Activated CD4-positive, alpha-beta T cell treated with anti-CD3 and anti-CD28 coated beads, Interleukin-2, amount 50 U/mL, for 1 hour (primary cell): Measurements from ENCODE around the gene FNDC3B.

Source experiments
- DNase-seq: peaks from one replicate; pipeline ENCODE4 v3.0.0-alpha.2; 2020

FNDC3B gene

DNA sequence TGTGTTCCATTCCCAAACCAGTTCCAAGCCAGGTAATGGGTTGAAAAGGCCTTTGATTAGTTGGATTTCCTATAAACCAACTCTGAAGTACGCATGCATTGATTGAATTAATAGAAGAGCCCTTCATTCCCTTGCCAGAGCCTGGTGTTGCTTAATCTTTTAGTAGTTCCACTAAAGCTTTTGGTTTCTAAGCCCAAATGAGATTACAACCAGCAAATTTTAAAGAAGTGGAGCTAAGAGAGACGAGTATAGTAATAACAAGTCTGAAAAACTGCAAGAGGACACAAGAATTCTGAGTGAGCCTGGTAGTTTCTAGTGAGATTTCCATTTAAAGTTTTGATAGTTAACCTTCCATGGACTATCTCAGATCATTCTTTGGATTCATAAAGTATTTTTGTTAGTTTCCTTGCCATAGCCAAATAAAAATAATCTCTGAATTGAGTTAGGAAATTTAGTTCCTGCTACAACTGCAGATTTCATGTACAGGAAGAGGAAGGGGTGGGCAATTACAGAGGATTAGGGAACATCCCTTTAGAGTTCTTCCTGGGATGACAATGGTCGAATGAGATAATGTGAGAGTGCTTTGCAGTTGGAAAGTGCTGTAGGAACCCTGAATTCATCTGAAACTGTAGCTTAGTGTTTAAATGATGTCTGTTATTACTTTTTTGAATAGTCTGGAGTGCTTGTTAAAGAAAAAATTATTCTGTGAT, 136.8 kb downstream of the FNDC3B start:
- DNase-seq, result no peak

DNA sequence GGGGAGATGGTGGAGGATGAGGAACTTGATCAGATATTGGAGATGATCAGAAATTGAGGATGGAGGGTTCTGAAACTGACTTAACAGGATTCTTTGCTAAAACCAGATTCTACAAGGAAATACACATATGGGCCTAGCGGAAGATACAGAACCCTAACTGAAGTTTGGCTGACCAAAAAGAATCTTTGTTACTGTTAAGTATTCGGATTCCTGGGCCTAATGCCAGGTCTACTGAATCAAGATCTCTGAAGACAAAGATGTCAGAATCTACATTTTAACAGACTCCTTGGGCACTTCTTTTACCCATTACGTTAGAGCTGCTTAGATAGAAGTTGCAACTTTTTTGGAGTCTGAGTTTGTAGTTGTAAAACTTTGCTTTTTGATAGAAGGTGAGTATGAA, 137.7 kb downstream of the FNDC3B start:
- no peak for DNase-seq

DNA sequence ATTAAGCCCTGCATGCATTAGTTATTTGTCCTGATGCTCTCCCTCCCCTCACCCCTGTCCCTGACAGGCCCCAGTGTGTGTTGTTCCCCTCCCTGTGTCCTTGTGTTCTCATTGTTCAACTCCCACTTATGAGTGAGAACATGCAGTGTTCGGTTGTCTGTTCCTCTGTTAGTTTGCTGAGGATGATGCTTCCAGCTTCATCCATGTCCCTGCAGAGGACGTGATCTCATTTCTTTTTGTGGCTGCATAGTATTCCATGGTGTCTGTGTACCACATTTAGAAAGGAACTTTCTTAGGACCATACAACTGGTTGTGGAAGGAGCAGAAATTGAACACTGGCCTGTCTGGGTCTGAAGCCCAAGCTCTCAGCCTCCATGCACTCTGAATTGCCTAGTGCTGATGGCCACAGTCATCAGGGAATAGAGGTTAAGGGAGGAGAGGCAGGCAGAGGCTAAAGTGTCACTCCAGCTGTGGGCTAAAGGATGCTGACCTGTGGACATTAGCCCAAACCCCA, 138.5 kb downstream of the FNDC3B start:
- no peak for DNase-seq

DNA sequence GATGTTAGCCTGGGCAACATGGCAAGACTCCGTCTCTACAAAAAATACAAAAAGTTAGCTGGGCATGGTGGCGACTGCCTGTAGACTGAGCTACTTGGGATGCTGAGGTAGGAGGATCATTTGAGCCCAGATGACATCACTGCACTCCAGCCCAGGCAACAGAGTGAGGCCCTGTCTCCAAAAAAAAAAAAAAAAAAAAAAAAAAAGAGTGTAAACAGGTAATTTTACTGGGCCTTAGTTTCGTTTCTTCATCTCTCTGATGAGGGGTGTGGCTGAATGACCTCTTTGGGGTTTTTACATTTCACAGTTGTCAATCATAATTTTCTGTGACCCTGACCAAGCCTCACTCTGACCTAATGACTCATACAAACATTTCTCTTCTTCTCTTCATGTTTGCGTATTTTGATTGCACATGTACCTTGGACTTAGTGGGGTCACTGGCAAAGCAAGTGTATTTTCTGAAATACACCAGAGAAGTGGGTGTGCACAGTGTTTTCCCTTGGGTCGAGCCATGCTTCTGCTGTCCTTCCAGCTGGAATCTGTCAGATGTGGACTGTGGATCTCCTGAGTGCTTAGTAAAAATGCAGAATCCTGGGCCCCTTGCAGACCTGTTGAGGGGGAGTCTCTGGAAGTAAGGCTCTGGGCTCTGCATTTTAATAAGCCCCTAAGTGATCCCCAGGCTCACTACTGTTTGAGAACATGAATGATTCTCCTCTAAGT, 140.5 kb downstream of the FNDC3B start:
- DNase-seq, result no peak

DNA sequence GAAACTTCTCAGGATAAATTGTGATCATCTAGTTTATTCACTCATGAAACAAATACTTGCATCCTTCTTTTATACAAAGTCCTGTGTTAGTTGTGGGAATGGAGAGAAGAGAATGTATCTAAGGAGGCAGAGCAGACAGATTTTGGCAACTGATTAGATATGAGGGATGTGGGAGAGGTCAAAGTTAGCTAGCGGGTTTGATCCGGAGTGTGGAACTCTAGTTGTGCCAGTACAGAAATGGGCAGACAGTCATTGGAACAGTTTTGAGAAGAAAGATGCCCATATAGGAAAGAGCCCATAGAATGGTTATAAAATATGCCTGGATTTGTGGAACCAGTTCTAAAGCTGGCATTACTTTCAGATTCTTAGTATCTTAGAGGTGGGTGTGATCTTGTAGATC, 141.1 kb downstream of the FNDC3B start:
- DNase-seq, result no peak

DNA sequence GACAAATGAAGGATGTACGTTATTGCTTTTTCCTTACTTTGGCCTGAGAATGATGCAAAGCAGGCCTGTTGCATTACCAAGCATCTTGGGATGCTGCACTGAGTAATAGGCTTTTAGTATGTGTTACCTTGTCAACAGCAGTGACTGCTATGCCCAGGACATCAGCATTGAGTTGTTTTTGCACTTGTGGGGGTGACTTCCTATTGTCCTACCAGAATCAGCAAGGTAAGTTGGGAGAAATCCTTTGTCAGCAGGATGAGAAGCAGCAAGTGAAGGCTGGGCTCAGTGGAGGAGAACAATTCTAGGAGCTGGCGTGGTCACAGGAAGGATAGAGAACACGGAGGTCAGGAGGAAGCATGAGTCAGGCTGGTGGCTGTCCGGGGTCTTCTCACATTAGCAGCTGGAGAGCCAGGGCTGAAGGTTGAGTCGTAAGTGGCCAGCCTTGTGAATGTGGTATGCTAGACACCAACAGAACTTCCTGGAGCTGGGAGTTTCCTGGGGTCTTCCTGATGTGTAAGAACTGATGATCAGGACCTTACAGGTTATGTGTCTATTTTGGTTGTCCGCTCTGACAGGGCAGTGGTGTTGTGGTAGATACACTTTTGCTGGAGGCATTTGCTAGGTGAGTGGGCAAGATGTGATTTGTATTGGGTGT, 142.7 kb downstream of the FNDC3B start:
- no peak for DNase-seq

DNA sequence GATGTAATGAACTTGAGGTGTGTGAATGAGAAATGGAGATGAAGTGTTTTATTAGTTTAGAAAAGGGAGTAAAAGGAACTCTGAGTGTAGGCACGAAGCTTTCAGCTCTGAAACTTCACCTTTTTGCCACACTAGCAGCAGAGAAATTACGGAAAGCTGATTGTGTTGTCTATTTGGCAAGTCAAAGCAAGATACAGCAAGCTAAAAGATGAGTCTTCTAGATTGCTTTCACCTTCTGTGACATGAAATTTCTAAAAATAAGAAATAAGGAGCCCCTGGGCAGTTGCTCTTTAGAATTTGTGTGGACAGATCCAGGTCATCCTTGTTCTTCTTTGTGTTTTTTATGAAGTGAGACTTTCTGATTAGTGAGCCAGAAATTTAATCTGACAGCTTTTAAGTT, 143.4 kb downstream of the FNDC3B start:
- DNase-seq, result no peak

DNA sequence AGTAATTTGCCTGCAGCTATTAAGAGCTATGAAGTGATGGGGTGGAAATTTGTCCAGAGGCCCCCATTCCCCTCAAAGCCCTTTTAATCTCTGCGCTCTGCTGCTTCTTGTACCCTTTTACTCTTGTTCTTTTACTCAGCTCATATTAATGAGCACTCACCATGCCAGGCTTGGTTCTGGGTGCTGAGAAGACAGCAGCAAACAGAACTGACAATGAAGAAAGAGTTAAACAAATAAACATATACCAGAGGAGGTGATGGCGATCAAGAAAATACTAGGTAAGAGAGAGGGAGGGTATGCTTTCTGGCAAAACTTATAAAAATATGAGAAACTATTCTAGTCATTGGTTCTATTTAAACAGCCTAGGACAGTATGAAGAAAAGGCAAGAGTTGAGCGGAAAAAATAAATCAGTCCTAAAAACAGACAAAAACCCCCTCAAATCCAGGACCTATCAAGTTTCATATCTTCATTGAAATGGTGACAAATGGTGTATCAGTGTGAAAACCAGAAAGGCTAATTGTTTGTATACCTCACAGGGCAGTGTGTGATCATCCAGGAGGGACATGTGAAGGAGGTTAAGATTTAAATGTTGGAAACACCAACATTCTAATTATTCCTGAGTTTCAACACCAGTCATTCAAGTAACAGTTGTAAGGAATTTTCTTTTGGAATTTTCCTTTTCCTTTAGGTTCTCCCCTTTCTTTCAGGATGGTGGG, 144.9 kb downstream of the FNDC3B start:
- DNase-seq, result no peak

DNA sequence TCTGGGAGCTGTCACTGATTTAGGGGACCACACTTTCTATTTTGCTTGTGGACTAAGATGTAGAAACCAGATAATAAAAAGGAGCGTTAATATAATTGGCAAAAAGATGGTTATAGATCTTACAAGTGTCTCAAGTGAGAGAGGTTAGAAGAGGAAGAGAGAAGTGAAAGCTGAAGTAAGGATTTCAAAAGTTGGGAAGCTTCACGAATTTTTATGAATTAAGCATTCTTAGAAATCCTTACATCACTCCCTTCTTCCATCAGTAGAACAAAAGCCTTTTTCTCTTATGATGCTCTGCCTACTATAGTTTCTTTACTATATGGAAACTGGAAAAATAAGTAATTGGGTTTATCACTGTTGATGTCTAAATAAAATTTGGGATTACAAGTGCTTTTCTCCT, 146.5 kb downstream of the FNDC3B start:
- no peak for DNase-seq

DNA sequence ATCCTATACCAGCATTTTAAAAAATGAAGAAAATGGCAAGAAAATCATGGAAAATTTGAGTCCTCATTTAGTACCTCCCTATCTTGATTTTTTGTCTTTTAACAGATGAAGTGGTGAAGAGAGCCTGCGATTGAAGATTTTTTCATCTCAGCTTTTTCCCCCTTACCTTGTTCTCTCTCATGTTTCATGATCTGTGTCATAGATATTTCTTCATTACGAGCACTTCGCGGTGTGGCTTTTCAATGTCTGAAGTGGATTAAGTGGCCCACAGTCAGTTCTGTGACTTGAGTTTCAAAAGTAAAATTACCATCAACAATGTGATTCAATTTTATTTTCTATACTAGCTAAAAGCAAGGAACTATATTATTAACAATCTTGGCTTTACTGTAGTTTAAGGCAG, 147.2 kb downstream of the FNDC3B start:
- DNase-seq, result no peak

DNA sequence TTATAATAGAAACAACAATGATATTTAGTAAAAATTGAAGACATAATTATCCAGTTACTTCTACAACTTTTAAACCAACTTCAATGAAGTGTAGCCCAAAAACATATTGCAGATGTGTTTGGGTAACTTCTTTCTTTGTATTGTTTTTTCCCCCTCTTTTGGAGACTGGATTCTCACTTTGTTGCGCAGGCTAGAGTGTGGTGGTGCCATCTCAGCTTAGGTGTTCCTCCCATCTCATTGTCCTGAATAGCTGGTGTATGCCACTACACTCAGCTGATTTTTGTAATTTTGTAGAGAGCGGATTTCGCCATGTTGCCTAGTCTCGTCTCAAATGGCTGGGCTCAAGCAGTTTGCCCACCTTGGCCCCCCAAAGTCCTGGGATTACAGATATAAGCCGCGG, 148.1 kb downstream of the FNDC3B start:
- no peak for DNase-seq

DNA sequence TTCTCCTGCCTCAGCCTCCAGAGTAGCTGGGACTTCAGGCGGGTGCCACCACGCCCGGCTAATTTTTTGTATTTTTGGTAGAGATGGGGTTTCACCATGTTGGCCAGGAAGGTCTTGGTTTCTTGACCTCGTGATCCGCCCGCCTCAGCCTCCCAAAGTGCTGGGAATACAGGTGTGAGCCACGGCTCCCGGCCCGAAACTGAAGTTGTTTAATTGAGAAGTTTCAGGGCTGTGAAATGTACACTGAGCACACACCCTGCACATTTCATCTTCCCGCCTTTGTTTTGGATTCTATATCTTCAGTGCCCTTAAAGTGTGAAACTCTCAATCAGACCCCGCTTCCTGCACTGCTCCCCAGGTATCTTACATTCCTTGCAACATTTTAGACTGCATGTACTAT, 149.1 kb downstream of the FNDC3B start:
- DNase-seq, result no peak

DNA sequence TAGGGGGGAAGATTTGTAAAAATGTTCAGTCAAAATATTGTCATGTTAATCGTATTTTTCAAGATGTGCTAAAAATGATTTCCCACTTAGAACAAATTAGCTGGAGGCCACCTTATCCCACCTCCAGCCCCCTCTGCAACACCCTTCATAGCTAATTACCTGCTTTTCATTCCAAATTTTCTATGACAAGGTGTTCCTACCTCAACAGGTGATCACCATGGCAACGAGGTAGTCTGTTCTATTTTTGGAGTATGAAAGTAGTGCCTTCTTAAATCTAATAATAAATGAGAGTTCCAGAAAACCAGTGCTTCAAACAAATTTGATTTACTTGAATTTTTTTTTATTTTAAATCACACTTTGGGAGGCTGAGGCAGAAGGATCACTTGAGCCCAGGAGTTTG, 149.8 kb downstream of the FNDC3B start:
- no peak for DNase-seq

DNA sequence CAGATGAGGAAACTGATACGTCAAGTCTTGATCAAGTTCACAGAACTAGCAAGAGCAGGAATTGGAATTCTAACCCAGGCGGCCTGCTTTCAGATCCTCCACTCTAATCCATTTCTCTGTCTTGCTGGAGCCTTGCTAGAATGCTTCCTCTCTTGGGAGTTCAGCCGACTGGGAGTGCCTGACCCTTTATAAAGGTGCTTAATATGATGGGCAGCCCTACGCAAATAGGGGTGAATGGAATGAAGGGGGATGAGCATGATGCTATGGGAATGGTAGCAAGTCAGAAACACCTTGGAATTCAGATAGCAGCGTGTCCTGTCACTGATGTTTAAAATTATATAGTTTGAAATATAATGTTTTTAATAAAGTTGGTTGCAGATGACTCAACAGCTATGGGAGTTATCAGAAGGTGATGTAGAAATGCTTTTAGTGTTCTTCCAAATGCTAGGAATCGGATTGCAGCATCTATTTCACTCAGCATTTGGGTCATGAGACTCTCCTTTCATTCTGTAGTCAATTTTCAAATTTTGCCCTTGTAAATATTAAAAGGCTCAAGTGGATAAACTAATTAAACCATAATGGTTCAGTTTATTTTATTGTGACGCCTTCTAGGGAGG, 150.7 kb downstream of the FNDC3B start:
- no peak for DNase-seq

DNA sequence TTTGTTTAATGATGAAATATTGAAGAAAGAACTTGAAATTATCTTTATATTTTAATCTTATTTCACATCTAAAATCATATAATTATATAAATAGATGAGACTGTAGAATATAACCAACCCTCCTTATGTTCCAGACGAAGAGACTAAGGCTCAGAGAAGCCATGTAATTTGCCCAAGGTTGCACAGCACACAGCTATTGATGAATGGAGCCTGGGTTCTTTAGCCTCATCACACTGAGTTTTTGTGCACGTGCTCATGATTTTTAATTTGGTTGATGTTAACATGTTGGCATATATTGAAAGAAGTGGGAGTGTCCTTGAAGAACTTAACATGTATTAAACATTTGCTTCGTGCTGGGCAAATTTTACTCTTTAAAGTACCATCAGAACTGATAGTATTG, 151.6 kb downstream of the FNDC3B start:
- DNase-seq, result no peak

DNA sequence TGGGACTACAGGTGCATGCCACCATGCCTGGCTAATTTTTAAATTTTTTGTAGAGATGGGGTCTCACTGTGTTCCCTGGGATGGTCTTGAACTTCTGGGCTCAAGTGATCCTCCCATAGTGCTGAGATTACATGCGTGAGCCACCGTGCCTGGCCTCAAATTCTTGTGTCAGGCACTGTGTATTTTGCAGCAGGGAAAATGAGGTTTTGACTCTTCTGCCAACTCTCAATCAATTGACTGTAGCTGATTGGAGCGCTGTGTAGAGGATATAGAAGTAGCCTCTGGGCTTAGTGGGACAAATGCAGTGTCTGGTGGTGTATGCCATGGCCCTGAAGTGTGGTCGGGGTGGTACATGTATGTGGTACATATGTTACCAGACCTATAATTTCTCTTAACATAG, 152.3 kb downstream of the FNDC3B start:
- no peak for DNase-seq

DNA sequence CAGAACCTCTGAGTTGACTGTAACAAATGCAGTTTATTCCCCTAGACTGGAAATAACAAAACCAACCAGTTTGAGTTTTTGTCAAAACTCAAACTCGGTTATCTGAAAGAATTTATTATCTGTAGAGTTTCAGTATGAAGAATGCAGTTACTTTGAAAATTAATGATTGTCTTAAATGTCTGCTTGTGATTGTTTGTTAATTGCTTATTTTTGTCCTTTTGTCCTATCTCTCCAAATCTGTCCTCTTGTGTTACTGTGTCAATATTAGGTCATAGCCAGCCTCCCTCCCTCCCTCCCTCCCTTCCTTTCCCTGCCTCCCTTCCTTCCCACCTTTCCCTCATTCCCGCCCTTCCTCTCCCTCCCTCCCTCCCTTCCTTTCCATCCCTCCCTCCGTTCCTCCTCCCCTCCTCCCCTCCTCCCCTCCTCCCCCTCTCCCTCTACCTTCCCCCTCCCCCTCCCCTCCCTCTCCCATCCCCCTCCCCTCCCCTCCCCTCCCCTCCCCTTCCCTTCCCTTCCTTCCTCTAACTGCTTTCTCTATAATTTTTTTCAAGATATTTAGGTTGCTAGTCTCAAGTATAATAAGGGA, 153.5 kb downstream of the FNDC3B start:
- DNase-seq, result no peak

DNA sequence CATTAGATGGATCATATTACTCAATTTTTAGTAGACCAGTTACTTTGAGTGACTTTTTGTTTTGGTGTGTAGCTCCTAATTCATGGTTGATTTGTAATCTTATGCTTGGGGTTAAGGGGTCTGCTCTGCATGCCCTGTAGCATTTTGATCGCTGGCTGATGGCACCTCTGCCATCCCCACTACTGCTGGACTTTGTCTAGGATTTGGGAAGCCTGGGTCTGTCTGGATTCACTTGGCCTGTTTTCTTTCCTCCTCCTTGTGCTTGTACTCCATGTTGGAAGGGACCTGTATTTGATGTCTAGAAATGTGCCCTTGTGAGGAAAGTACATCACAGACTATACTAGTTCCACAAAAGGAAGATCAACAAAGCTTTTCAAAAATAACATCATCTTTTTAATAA, 154.1 kb downstream of the FNDC3B start:
- DNase-seq, result no peak

DNA sequence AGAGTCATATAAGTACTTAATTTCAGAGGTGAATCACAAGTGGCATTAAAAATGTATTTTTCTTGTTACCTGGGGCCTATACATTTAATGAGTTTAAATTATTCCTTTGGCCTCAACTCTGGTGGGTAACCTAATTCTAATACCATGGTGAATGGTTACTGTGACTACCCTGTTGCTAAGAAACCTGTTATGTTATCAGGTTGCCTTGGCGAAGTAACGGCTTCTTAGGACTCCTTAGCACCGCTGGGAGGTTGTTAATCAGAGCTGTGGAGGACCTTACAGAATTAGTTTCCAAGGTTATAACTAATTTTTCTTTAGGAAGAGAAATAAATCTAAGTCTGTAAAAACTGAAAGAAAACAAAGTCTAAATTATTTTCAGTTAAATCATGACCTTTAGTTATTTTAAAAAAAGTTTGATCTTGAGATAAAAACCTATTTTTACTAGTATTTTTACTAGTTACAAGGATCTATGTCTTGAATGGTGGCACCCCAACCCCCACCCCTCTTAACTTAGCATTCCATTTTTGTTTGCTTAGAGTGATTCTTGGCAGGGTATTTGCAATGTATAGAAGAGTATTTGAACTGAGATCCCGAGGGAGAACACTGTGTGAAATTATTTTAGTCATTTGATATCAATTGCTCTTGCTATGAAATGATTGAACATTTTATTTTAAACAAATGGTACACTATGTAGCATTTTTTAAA, 155.5 kb downstream of the FNDC3B start:
- no peak for DNase-seq

DNA sequence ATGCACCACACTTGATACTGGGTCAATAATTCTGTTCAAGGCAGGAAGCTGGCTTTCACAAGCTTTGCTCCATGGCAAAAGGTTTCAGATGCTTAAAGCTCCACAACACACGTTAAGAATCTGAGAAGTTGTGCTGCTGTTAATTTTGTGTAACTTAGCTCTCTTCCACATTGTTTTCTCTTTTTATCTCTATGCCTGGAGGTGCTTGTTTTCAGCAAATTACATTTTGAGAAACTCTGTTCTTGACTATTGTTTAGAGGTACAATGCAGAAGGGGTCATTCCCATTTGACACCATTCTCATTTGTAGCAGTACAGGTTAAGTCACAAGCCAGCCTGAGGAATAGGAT, 156.0 kb downstream of the FNDC3B start:
- no peak for DNase-seq

DNA sequence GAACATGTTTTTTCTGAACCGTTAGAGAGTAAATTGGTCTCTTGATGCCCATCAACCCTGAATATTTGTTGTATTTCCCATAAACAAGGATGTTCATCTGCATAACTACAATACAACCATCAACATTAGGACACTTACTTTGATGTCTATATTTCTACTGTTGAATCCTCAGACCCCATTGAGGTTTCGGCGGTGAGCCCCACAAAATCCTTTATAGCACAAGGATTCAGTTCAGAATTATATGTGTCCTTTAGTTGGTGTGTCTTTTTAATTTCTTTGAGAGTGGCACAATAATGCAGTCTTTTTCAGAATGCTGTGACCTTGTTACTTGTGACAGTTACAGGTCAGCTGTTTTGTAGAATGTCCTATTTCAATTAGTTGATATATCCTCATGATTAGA, 158.0 kb downstream of the FNDC3B start:
- DNase-seq, result no peak

DNA sequence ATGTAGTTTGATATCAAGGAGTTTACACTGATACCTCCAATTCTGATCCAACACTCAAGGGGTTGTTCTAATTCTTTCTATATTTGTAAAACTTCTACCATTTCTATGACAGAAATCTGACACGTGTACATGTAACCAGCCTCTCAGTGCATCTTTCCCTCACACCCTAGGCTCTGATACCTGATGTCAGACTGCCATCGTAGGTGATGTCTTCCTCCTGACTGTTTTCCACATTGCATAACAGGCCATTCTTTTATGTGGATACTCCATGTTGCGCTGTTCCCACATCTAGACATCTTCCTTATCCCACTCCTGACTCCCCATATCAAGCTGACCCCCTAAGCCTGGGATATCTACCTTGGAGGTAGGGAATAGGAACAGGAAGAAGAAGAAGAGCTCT, 159.1 kb downstream of the FNDC3B start:
- no peak for DNase-seq
